Thyroid gland (tissue), 4 donors: ENCODE measurements around the gene OSBP2. TPM values are rescaled to one million over a fixed set of nuclear protein-coding genes. Genes with fewer than 3 reads are reported as not detected.

Experiments
- DNase-seq, 2 donors: peaks; one replicate each; pipeline ENCODE4 v3.0.0-alpha.2; 2019
- H3K27ac ChIP-seq, 3 donors: fragments of 200-600 bp; sonication (generic); 1 replicate in 2 of 3; 2 replicates in 1 of 3; pipeline ENCODE4 v1.5.1; 2016 to 2019; ENCODE audit warnings: mild to moderate bottlenecking in 1 of 3, moderate library complexity in 1 of 3
- H3K27me3 ChIP-seq: fragments of 200-600 bp; sonication (generic); one replicate; pipeline ENCODE4 v1.5.1; 2019
- H3K36me3 ChIP-seq, 2 donors: fragments of 200-600 bp; sonication (generic); one replicate each; pipeline ENCODE4 v1.5.1; 2016 to 2019
- H3K4me1 ChIP-seq, 2 donors: fragments of 200-600 bp; sonication (generic); one replicate each; pipeline ENCODE4 v1.5.1; 2017 to 2019
- H3K4me3 ChIP-seq, 3 donors: fragments of 200-600 bp; sonication (generic); replicated peaks in 1 of 3; 1 replicate in 2 of 3; 2 replicates in 1 of 3; pipeline ENCODE4 v1.5.1; 2016; ENCODE audit warnings: mild to moderate bottlenecking in 1 of 3
- H3K9me3 ChIP-seq: fragments of 200-600 bp; sonication (generic); one replicate; pipeline ENCODE4 v1.5.1; 2017
- POLR2A ChIP-seq, 2 donors: fragments of 450-650 bp; IDR thresholded peaks; one replicate each; pipeline ENCODE4 v1.6.1; 2017; ENCODE audit warnings: antibody characterized with exemption in 2 of 2, mild to moderate bottlenecking in 2 of 2, moderate library complexity in 1 of 2
- whole genome bisulfite sequencing, 2 donors: methylation state at CpG; one replicate each; pipeline ENCODE4 v1.1.5; 2017; 5-methylcytosine and 5-hydroxymethylcytosine counted together
- intact Hi-C: fragments of 100-400 bp; cut with DNase I; formaldehyde crosslinking; loops from one replicate; pipeline ENCODE4 v1.15.1; 2023
- total RNA-seq, 4 donors: library from RNA; depleted of rRNA; stranded (reverse); fragments of >200 nt; gene quantifications; one replicate each; pipeline ENCODE4 v1.2.3, GENCODE V29; 2016
- TF ChIP-seq, protein P1 (sequence below), 6 experiments: fragments of 200-600 bp in 3 of 6; fragments of 450-650 bp in 3 of 6; sonication (generic) in 3 of 6; IDR thresholded peaks; one replicate each; pipeline ENCODE4 v1.5.1; 2016 to 2019; ENCODE audit warnings: antibody characterized with exemption in 6 of 6, mild to moderate bottlenecking in 2 of 6, inconsistent platforms in 1 of 6, moderate library complexity in 1 of 6

The OSBP2 gene
- total RNA-seq, 4 donors from 2014 or later = 7.8 to 13.4 (median 11.5) TPM

DNA sequence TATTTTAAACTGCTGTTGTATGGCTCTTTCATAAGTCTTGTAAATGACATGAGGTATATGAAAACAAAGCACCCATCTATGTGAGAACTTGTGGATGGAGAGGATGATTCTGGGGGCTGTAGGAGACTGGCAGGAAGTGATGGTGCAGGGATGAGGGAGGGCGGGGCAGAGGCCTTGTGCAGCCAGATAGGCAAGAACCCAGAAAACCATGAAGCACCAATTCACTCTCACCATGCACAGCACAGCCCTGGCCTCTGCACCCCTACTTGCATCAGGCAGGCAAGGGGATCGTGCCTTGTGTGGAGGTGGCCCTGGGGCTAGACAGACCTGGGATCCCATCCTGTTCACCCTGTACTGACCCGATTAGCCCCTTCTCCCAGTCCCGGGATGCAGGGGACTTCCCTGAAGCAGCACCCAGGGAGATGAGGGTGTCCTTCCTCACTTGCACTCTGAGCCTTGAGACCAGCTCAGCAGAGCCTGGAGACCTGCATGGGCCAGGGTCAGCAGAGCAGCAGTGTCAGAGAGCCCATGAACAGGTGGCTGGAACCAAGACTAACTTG, 188.4 kb downstream of the OSBP2 start:
- DNase-seq = no peak
- WGBS, 2 donors = 89 to 97% methylated on average over 2 to 4 of the region's 4 CpGs
- Histone ChIP-seq H3K27me3 (no peaks in the 10 kb centered on the region), H3K4me3 (no peak overlapping the region), H3K36me3 (no peaks in the 10 kb centered on the region), H3K4me1 (no peaks in the 10 kb centered on the region), H3K27ac (no peak overlapping the region), H3K9me3 (no peaks in the 10 kb centered on the region)
- TF ChIP-seq POLR2A (IDR thresholded peaks at IDR 0.05) = no peak
- TF ChIP-seq, protein P1, sequence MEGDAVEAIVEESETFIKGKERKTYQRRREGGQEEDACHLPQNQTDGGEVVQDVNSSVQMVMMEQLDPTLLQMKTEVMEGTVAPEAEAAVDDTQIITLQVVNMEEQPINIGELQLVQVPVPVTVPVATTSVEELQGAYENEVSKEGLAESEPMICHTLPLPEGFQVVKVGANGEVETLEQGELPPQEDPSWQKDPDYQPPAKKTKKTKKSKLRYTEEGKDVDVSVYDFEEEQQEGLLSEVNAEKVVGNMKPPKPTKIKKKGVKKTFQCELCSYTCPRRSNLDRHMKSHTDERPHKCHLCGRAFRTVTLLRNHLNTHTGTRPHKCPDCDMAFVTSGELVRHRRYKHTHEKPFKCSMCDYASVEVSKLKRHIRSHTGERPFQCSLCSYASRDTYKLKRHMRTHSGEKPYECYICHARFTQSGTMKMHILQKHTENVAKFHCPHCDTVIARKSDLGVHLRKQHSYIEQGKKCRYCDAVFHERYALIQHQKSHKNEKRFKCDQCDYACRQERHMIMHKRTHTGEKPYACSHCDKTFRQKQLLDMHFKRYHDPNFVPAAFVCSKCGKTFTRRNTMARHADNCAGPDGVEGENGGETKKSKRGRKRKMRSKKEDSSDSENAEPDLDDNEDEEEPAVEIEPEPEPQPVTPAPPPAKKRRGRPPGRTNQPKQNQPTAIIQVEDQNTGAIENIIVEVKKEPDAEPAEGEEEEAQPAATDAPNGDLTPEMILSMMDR (IDR thresholded peaks at IDR 0.05) = no peak
- intact Hi-C loops = no loop called here

DNA sequence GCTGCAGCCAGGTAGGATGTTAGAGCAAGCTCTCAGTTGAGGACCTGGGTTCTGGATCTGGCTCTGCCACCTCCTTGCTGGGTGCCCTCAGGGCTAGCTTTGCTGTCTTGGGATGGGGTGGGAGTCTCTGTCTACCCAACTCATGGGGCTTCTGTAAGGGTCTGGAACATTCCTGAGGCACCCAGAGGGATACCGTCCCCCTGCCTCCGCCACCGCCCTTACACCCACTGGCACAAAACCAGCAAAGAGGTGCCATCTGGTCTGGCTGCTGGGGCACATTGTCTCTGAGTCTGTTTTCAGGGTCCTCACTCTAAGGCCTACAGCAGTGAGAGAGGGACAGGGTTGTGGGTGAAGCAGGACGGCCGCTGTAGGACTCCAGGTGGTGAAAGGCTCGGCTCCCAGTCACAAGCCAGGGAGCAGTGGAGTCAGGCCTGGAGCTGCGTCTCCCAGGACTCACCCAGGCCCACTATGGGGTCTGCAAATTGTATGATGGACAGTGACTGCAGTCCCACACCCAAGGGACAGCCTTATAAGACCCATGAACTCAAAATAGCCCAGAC, 189.0 kb downstream of the OSBP2 start:
- no peak for DNase-seq
- H3K9me3 ChIP-seq = no peaks in the 10 kb centered on the region
- H3K27ac ChIP-seq = no peak overlapping the region
- no peaks in the 10 kb centered on the region for H3K4me1 ChIP-seq
- intact Hi-C loops = no loop called here
- no peak overlapping the region for H3K4me3 ChIP-seq
- 92 to 99% methylated on average over 2 to 7 of the region's 7 CpGs for WGBS, 2 donors
- no peaks in the 10 kb centered on the region for H3K27me3 ChIP-seq
- H3K36me3 ChIP-seq = no peaks in the 10 kb centered on the region
- TF ChIP-seq POLR2A (IDR thresholded peaks at IDR 0.05) = no peak
- TF ChIP-seq, protein P1 (IDR thresholded peaks at IDR 0.05) = no peak

DNA sequence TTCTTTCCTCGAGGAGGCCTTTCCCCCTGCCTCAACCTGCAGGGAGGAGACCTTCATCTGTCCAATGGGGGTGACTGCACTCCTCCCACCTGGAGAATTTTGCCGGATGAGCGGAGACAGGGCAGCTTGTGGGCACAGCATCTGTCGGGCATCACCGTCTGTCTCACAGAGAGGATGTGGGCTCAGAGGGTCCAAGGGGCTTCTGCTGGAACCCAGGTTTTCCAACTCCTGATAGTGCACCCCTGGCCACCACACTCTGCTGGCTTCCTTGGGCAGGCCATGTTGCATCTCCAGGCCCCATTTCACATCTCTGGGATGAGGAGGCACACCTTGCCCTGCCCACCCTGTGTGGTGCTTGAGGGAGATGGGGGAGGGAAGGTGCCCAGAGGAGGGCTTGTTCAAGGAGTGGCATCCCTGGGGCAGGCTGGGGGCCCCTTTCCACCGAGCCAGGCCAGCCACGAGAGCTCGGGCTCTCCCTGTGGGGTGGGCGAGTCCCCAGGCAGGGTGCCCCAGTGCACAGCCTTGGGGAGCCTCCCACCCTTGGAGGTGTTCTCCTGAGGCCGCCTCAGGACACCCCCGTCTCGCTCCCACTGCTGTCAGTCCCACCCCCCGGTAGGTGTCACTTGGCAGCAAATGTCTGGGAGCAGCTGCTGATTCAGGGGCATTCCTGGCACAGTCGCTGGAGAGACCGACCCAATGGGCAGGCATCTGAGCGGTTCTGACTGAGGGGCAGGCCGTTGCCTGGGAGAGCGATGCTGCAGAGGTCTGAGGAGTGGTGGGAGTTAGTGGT, 189.7 kb downstream of the OSBP2 start:
- Histone ChIP-seq H3K9me3 (no peaks in the 10 kb centered on the region), H3K27ac (no peak overlapping the region), H3K27me3 (no peaks in the 10 kb centered on the region), H3K36me3 (no peaks in the 10 kb centered on the region), H3K4me3 (no peak overlapping the region), H3K4me1 (no peaks in the 10 kb centered on the region)
- 86 to 89% methylated on average over 8 to 10 of the region's 18 CpGs for WGBS, 2 donors
- DNase-seq = no peak
- intact Hi-C loops = no loop called here
- no peak for TF ChIP-seq POLR2A (IDR thresholded peaks at IDR 0.05)
- TF ChIP-seq, protein P1 (IDR thresholded peaks at IDR 0.05) = no peak

DNA sequence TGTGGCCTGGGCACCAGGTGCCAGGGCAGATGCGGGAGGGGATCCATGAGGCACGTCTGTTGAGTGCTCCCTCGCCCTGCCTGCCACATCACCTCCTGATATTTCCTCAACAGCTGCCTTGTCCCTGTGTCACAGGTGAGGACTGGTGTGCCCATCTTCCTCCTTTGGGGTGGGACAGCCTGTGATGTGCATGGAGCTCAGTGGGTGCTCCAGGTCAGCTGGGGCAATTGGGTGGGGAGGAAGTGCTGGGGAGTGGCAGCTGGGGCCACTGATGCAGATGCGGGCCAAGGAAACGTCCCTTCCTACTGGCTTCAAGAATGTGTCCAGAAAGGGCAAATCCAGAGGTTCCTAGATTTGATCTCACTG, 190.3 kb downstream of the OSBP2 start:
- Histone ChIP-seq H3K27ac (no peak overlapping the region), H3K27me3 (no peaks in the 10 kb centered on the region), H3K36me3 (no peaks in the 10 kb centered on the region), H3K4me3 (no peak overlapping the region), H3K4me1 (no peaks in the 10 kb centered on the region), H3K9me3 (no peaks in the 10 kb centered on the region)
- no peak for DNase-seq
- intact Hi-C loops = no loop called here
- 75 to 94% methylated on average over 5 of the region's 5 CpGs for WGBS, 2 donors
- TF ChIP-seq, protein P1 (IDR thresholded peaks at IDR 0.05) = no peak
- no peak for TF ChIP-seq POLR2A (IDR thresholded peaks at IDR 0.05)

DNA sequence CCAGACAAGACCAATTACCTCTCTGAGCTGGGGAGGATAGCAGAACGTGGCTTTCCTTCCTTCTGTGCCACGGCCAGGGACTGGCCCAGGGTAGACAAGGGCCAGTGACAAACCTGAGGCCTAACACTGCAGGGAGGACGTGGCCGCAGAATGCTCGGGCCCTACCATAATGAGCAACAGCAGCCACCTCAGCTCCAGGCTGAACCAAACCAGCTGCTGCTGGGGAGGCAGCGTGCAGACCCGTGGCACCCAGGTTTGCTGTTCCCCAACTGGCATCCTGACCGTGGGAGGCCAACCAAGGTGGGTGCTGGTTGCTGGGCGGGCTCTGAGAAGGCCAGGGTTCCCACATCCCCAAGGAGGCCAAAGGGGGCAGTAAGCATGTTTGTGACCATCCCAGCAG, 190.9 kb downstream of the OSBP2 start:
- Histone ChIP-seq H3K27me3 (no peaks in the 10 kb centered on the region), H3K36me3 (no peaks in the 10 kb centered on the region), H3K9me3 (no peaks in the 10 kb centered on the region), H3K4me3 (no peak overlapping the region), H3K27ac (no peak overlapping the region), H3K4me1 (no peaks in the 10 kb centered on the region)
- no peak for TF ChIP-seq POLR2A (IDR thresholded peaks at IDR 0.05)
- TF ChIP-seq, protein P1 (IDR thresholded peaks at IDR 0.05) = no peak
- WGBS, 2 donors = 86 to 89% methylated on average over 6 to 7 of the region's 9 CpGs
- intact Hi-C loops = no loop called here
- no peak for DNase-seq
